C4-2B (cell line): ENCODE results near the gene TICAM2.

ENCODE experiments used
- H3K27ac ChIP-seq: fragments of 450-650 bp; 2 replicates; pipeline ENCODE4 v1.5.1; 2017
- CTCF ChIP-seq: fragments of 450-650 bp; conservative IDR thresholded peaks from 2 replicates; pipeline ENCODE4 v1.5.1; 2017; ENCODE audit warnings: mild to moderate bottlenecking
- ZFX ChIP-seq: fragments of 450-650 bp; IDR thresholded peaks from 2 replicates; pipeline ENCODE4 v1.6.1; 2017

TICAM2 gene

GRCh38 chr5:115531787-115532367 is 70.4 kb downstream of the TICAM2 start:
- TF ChIP-seq CTCF (no peak), ZFX (no peak)
- H3K27ac ChIP-seq = no peak overlapping the region

- H3K27ac ChIP-seq = no peak overlapping the region
- TF ChIP-seq CTCF (no peak), ZFX (no peak)
Observed at GRCh38 chr5:115531380-115531779, 70.9 kb downstream of the TICAM2 start.

- no peak overlapping the region for H3K27ac ChIP-seq
- TF ChIP-seq CTCF = no peak
Observed at GRCh38 chr5:115530426-115530825, 71.9 kb downstream of the TICAM2 start.
